HG03575 (cell line): Measurements from ENCODE around the gene MACROD2.

ENCODE experiments used
- ATAC-seq: cut with Tn5 transposase; IDR thresholded peaks from one replicate; pipeline ENCODE4 v1.9.1; 2021; ENCODE audit not compliant: unreplicated experiment, insufficient number of reproducible peaks, low FRiP score; ENCODE audit errors: extremely low read depth

Gene MACROD2

GRCh38 chr20:14633507-14633906 is 638.2 kb downstream of the MACROD2 start:
- no peak for ATAC-seq

GRCh38 chr20:14634665-14635064 is 639.3 kb downstream of the MACROD2 start:
- ATAC-seq: no peak

GRCh38 chr20:14637441-14637840 is 642.1 kb downstream of the MACROD2 start:
- ATAC-seq: no peak

GRCh38 chr20:14643146-14643545 is 647.8 kb downstream of the MACROD2 start:
- ATAC-seq: no peak

GRCh38 chr20:14643556-14643955 is 648.2 kb downstream of the MACROD2 start:
- ATAC-seq: no peak

GRCh38 chr20:14644306-14645097 is 649.2 kb downstream of the MACROD2 start:
- no peak for ATAC-seq

GRCh38 chr20:14647016-14647415 is 651.7 kb downstream of the MACROD2 start:
- no peak for ATAC-seq

GRCh38 chr20:14649662-14650061 is 654.3 kb downstream of the MACROD2 start:
- no peak for ATAC-seq

- ATAC-seq: no peak
Measured at GRCh38 chr20:14657266-14658005, 662.1 kb downstream of the MACROD2 start.

GRCh38 chr20:14664101-14664500 is 668.8 kb downstream of the MACROD2 start:
- no peak for ATAC-seq

- no peak for ATAC-seq
Measured at GRCh38 chr20:14666696-14667095, 671.4 kb downstream of the MACROD2 start.

- ATAC-seq: no peak
Measured at GRCh38 chr20:14667226-14667625, 671.9 kb downstream of the MACROD2 start.

- no peak for ATAC-seq
Measured at GRCh38 chr20:14672066-14672465, 676.8 kb downstream of the MACROD2 start.

- ATAC-seq: no peak
Measured at GRCh38 chr20:14673164-14673563, 677.8 kb downstream of the MACROD2 start.

GRCh38 chr20:14677455-14677854 is 682.1 kb downstream of the MACROD2 start:
- no peak for ATAC-seq

GRCh38 chr20:14685183-14685582 is 689.9 kb downstream of the MACROD2 start:
- no peak for ATAC-seq

GRCh38 chr20:14687313-14687712 is 692.0 kb downstream of the MACROD2 start:
- ATAC-seq: no peak

GRCh38 chr20:14688005-14688404 is 692.7 kb downstream of the MACROD2 start:
- no peak for ATAC-seq

- no peak for ATAC-seq
Measured at GRCh38 chr20:14691994-14692393, 696.7 kb downstream of the MACROD2 start.

- no peak for ATAC-seq
Measured at GRCh38 chr20:14696478-14696877, 701.2 kb downstream of the MACROD2 start.
